Kidney (tissue), 14 donors: ENCODE data around the gene EMILIN1. TPM values are rescaled to one million over a fixed set of nuclear protein-coding genes. Genes with fewer than 3 reads are reported as not detected.
"Not testable (repeated sequence)": the region's sequence is repeated elsewhere in the genome, so short reads cannot be mapped to it uniquely, and the experiment has no call there.

Source experiments
- DNase-seq, 5 donors: peaks; one replicate each; pipeline ENCODE4 v3.0.0-alpha.2; 2013 to 2020
- FAIRE-seq: peaks from 2 replicates; lab custom pipeline; 2012; peaks lifted over from hg19 to GRCh38; lab: Jason Lieb, UNC
- H3K27ac ChIP-seq, 2 donors: one replicate each; pipeline ENCODE4 v1.7.0; 2013; ENCODE audit warnings: low read depth in 2 of 2, low read length in 2 of 2, inconsistent platforms in 1 of 2
- H3K27me3 ChIP-seq: one replicate; pipeline ENCODE4 v1.7.1; 2013; ENCODE audit warnings: low read length, inconsistent platforms; ENCODE audit not compliant: control insufficient read depth, insufficient read depth
- H3K36me3 ChIP-seq, 3 donors: one replicate each; pipeline versions ENCODE4 v1.7.0 to v1.7.1; 2013; ENCODE audit warnings: low read length in 3 of 3, control low read depth in 1 of 3, inconsistent platforms in 1 of 3; ENCODE audit not compliant: insufficient read depth in 3 of 3, control insufficient read depth in 2 of 3
- H3K4me1 ChIP-seq, 3 donors: one replicate each; pipeline versions ENCODE4 v1.7.0 to v1.7.1; 2013; ENCODE audit warnings: low read length in 3 of 3, inconsistent platforms in 1 of 3, low read depth in 1 of 3; ENCODE audit not compliant: control insufficient read depth in 2 of 3, insufficient read depth in 2 of 3
- H3K4me3 ChIP-seq, 3 donors: one replicate each; pipeline versions ENCODE4 v1.7.0 to v1.8.1; 2013; ENCODE audit warnings: low read length in 3 of 3, control low read depth in 1 of 3, inconsistent platforms in 1 of 3
- H3K9ac ChIP-seq, 3 donors: one replicate each; pipeline versions ENCODE4 v1.7.0 to v1.7.1; 2013; ENCODE audit warnings: low read length in 3 of 3, control low read depth in 1 of 3, inconsistent platforms in 1 of 3
- H3K9me3 ChIP-seq, 3 donors: one replicate each; pipeline versions ENCODE4 v1.7.0 to v1.7.1; 2013; ENCODE audit warnings: low read length in 3 of 3, control low read depth in 1 of 3, inconsistent platforms in 1 of 3; ENCODE audit not compliant: control insufficient read depth in 2 of 3, insufficient read depth in 1 of 3
- intact Hi-C: fragments of 100-400 bp; cut with DNase I; formaldehyde crosslinking; loops from one replicate; pipeline ENCODE4 v1.11.1; 2022
- polyA plus RNA-seq: library from polyadenylated mRNA; stranded (reverse); fragments of 350-450 nt; fragmentation: Illumina TruSeq; extraction: RNeasy Lipid Tissue Mini Kit (QIAGEN cat#74804); gene quantifications from one replicate; pipeline ENCODE4 v1.2.3, GENCODE V29; 2014; ENCODE audit warnings: low read depth, low replicate concordance; ENCODE audit not compliant: insufficient read depth
- total RNA-seq: library from RNA; stranded (reverse); fragmentation: NEBNext Ultra II Directional; extraction: Animal tissue kit (Norgen Biotek cat#: 25700); gene quantifications from one replicate; pipeline ENCODE4 v1.2.1, GENCODE V29; 2021
- TF ChIP-seq, protein P1 (sequence below): IDR thresholded peaks from 3 replicates; pipeline ENCODE4 v1.5.1; 2012; ENCODE audit warnings: mild to moderate bottlenecking, moderate library complexity, borderline replicate concordance; ENCODE audit not compliant: insufficient read depth; ENCODE audit errors: extremely low read depth
- donor health status: control.
- donor health status: control.
- donor health status: control.
- donor health status: control.
- donor health status: control.
- donor health status: DM: yes; HTN: yes; CAD: no.
- donor health status: Normal renal cell carcinoma (clear cell type).

The EMILIN1 gene
- total and polyA plus RNA-seq, 2 donors from 2014 or later = 32.1 to 75.2 TPM

DNA sequence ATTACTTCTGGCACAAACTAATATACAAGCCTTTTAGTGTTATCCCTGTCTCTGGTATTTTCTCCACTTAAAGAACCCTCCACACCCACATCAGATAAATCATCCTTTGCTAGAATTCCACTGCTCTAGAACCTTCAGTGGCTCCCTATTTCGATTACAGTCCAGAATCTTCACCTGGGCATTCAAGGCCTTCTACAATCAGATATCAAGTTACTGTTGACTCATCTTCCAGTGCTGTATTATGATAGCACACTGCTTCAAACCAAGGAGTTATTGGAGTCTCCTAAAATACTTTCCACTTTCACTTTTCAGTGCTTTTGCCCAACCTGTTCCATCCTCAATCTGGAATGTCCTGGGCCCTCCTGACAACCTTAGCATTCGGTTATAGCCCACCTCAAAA lies 37.1 kb downstream of the EMILIN1 start:
- TF ChIP-seq, protein P1, sequence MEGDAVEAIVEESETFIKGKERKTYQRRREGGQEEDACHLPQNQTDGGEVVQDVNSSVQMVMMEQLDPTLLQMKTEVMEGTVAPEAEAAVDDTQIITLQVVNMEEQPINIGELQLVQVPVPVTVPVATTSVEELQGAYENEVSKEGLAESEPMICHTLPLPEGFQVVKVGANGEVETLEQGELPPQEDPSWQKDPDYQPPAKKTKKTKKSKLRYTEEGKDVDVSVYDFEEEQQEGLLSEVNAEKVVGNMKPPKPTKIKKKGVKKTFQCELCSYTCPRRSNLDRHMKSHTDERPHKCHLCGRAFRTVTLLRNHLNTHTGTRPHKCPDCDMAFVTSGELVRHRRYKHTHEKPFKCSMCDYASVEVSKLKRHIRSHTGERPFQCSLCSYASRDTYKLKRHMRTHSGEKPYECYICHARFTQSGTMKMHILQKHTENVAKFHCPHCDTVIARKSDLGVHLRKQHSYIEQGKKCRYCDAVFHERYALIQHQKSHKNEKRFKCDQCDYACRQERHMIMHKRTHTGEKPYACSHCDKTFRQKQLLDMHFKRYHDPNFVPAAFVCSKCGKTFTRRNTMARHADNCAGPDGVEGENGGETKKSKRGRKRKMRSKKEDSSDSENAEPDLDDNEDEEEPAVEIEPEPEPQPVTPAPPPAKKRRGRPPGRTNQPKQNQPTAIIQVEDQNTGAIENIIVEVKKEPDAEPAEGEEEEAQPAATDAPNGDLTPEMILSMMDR = no peak
- H3K9me3 ChIP-seq = peaks cover 0 to 1% (median 0%) of the 10 kb centered on the region in 3 donors
- H3K27me3 ChIP-seq = peaks cover 7% of the 10 kb centered on the region
- no peak overlapping the region for H3K27ac ChIP-seq
- no peak overlapping the region for H3K4me3 ChIP-seq
- no peak overlapping the region for H3K9ac ChIP-seq
- peaks cover 0 to 9% (median 0%) of the 10 kb centered on the region in 3 donors for H3K4me1 ChIP-seq
- FAIRE-seq = no peak
- DNase-seq = no peak
- H3K36me3 ChIP-seq = no peaks in the 10 kb centered on the region
- intact Hi-C loops = no loop called here

DNA sequence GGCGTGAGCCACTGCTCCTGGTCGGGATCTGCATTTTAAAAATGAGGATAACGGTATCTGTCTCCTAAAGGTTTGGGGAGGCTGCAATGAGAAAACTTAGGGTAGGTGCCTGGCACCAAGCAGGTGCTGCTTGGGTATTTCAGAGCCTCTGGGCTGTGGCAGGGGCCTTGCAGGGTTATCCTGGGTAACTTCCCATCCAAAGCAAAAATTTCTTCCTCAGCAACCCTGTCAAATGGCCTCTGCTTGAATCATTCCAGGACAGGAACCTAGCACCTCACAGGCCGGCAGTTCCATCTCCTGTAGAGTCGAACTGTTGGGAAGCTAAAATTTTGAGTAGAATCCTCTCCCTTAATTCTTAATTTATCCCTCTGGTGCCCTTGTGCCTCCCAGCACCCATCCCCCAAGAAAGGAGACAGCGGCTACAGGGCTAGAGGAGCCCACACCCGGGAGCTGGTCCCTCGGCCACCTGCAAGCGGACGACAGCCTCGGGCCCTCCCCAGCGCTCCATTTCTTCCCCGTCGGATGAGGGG lies 39.6 kb downstream of the EMILIN1 start:
- peaks cover 0 to 9% (median 0%) of the 10 kb centered on the region in 3 donors for H3K4me1 ChIP-seq
- intact Hi-C loops = no loop called here
- H3K4me3 ChIP-seq = no peak overlapping the region
- no peak overlapping the region for H3K27ac ChIP-seq
- H3K9me3 ChIP-seq = peaks cover 0 to 1% (median 0%) of the 10 kb centered on the region in 3 donors
- TF ChIP-seq, protein P1 = no peak
- FAIRE-seq = no peak
- no peak overlapping the region for H3K9ac ChIP-seq
- H3K27me3 ChIP-seq = peaks cover 7% of the 10 kb centered on the region
- no peaks in the 10 kb centered on the region for H3K36me3 ChIP-seq
- no peak for DNase-seq

DNA sequence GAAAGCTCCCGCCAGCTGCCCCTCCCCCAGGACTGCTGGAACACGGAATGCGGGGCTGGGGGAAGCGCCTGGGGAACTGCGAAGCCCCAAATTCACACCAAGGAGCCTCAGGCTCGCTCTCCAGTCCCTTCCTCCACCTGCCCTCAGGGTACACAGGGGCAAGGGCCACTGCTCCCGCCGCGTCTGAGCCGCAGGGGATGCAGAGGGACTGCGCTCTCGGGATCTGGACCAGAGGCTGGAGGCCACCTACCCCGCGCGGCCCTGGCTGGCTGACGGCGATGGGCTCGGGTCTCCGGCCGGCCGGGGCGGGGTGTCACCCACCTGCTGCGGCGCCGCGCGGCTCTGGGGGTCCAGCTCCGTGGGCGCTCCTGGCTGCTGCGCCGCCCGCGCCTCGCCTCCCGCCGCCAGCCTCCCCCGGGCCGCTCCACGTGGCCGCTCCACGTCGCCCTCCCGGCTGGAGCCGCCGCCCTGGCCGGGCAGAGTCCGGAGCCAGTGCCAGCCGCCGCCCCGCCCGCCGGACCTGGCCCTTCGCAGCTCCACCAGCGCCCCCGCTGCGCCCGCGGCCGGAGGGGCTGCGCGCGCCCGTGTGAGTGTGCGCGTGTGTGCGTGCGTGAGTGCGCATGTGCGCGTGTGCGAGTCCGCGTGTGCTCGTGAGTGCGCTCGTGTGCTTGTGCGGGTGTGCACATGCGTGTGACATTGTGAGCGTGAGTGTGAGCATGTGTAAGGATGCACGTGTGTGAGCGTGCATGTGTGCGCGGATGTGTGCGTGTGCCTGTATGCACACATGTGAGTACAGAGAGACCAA lies 40.3 kb downstream of the EMILIN1 start, which contains the start of gene CGREF1:
Gene CGREF1, minus strand, starts transcription at position 604 of the 805 bp plus-strand sequence. CDS start 14,762 bp downstream, outside the sequence.
- no peak within 1 kb of the TSS for H3K27ac ChIP-seq
- TF ChIP-seq, protein P1 = no peak
- peak within 1 kb of the TSS in 1 of 3 donors; percentile 36 for H3K9ac ChIP-seq
- intact Hi-C loops = no loop called here
- DNase-seq (peak in 2 of 5 donors; percentile 23 to 37), FAIRE-seq (no peak)
- peak within 1 kb of the TSS; percentile 61 to 71 (median 68) for H3K4me3 ChIP-seq
- no peaks in the 10 kb centered on the region for H3K36me3 ChIP-seq
- peaks cover 0 to 11% (median 0%) of the 10 kb centered on the region in 3 donors for H3K4me1 ChIP-seq
- peaks cover 0 to 1% (median 0%) of the 10 kb centered on the region in 3 donors for H3K9me3 ChIP-seq
- H3K27me3 ChIP-seq = peaks cover 7% of the 10 kb centered on the region

DNA sequence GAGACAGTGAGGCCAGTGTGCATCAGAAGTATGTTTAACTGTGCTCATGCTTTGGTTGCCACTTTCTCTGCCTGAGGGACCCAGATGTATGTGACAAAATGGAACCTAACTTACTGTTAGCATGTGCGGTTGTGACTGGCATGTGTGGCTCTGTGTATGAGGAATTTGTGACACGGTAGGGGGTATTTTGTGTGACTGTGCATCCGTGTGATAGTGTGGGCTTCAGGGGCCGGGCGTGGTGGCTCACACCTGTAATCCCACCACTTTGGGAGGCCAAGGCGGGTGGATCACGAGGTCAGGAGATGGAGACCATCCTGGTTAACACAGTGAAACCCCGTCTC lies 40.9 kb downstream of the EMILIN1 start:
- H3K9me3 ChIP-seq, FAIRE-seq, H3K27me3 ChIP-seq, H3K27ac ChIP-seq, H3K36me3 ChIP-seq, DNase-seq, intact Hi-C loops: not testable (repeated sequence)
- peak overlapping the region in 1 of 3 donors; percentile 36 for H3K9ac ChIP-seq
- peaks cover 0 to 15% (median 0%) of the 10 kb centered on the region in 3 donors for H3K4me1 ChIP-seq
- peak overlapping the region; percentile 61 to 71 (median 68) for H3K4me3 ChIP-seq
